HG02840 (cell line): ENCODE data around the gene WDR1.

ENCODE experiments used
- ATAC-seq: cut with Tn5 transposase; IDR thresholded peaks from one replicate; pipeline ENCODE4 v1.9.1; 2021; ENCODE audit warnings: mild to moderate bottlenecking, moderate library complexity, moderate number of reproducible peaks; ENCODE audit not compliant: unreplicated experiment, low FRiP score

WDR1 gene

GRCh38 chr4:10075158-10075863, 41.3 kb downstream of the WDR1 start:
- ATAC-seq: no peak

- ATAC-seq: no peak
Observed at GRCh38 chr4:10074767-10075105, 41.9 kb downstream of the WDR1 start.

GRCh38 chr4:10074076-10074766, 42.4 kb downstream of the WDR1 start:
- no peak for ATAC-seq

- ATAC-seq: no peak
Observed at GRCh38 chr4:10072420-10073017, 44.1 kb downstream of the WDR1 start.

GRCh38 chr4:10069075-10069642, 47.4 kb downstream of the WDR1 start:
- no peak for ATAC-seq

- ATAC-seq: no peak
Observed at GRCh38 chr4:10066670-10067651, 49.6 kb downstream of the WDR1 start.

GRCh38 chr4:10066206-10066605, 50.4 kb downstream of the WDR1 start:
- ATAC-seq: no peak

GRCh38 chr4:10063544-10064300, 52.9 kb downstream of the WDR1 start:
- no peak for ATAC-seq

- no peak for ATAC-seq
Observed at GRCh38 chr4:10061650-10062415, 54.8 kb downstream of the WDR1 start.

- no peak for ATAC-seq
Observed at GRCh38 chr4:10058371-10058770, 58.2 kb downstream of the WDR1 start.

GRCh38 chr4:10057023-10057395, 59.6 kb downstream of the WDR1 start:
- no peak for ATAC-seq

- ATAC-seq: no peak
Observed at GRCh38 chr4:10056334-10057022, 60.1 kb downstream of the WDR1 start.

- no peak for ATAC-seq
Observed at GRCh38 chr4:10055871-10056270, 60.7 kb downstream of the WDR1 start.

- ATAC-seq: no peak
Observed at GRCh38 chr4:10054571-10055041, 62.0 kb downstream of the WDR1 start.

GRCh38 chr4:10053635-10054453, 62.8 kb downstream of the WDR1 start:
- ATAC-seq: no peak

- no peak for ATAC-seq
Observed at GRCh38 chr4:10051517-10052135, 65.0 kb downstream of the WDR1 start.

- ATAC-seq: no peak
Observed at GRCh38 chr4:10050721-10051120, 65.9 kb downstream of the WDR1 start.
